ENCODE results near the gene TIMP3.

Gene TIMP3

DNA sequence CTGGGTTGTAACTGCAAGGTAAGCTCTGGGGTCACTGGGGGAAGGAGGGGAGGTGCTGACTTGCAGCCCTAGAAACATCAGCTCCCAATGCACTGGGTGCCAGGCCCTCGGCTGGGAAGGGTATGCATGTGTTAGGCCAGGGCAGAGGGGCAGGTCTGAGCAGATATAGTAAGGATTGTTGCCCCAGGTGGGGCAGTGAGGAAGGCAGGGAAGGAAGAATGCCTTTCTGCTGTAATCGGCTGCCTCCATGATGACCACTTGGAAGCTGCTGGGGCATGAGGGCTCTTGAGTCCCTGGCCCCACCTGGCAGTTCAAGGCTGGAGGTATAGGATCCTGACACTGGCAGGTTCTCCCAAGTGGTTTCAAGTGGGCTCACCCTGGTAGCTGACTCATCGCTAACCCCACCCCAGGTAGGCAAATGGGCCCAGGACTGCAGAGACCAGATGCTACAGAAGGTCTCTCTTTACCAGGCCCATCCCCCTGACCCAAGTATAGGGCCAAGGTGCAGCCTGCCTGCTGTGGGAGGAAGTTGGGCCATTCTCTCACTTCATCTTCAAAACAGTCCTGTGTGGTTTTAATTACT is 56.7 kb downstream of the TIMP3 start:
- no peak for DNase-seq (ENCODE audit: low read depth)
- H3K4me3 ChIP-seq (ENCODE audit: low read depth, low read length): no peak overlapping the region
- in situ Hi-C loops (cut with HindIII; ENCODE audit: low sequenced_read_pairs): no loop called here
- TF ChIP-seq, protein P1, sequence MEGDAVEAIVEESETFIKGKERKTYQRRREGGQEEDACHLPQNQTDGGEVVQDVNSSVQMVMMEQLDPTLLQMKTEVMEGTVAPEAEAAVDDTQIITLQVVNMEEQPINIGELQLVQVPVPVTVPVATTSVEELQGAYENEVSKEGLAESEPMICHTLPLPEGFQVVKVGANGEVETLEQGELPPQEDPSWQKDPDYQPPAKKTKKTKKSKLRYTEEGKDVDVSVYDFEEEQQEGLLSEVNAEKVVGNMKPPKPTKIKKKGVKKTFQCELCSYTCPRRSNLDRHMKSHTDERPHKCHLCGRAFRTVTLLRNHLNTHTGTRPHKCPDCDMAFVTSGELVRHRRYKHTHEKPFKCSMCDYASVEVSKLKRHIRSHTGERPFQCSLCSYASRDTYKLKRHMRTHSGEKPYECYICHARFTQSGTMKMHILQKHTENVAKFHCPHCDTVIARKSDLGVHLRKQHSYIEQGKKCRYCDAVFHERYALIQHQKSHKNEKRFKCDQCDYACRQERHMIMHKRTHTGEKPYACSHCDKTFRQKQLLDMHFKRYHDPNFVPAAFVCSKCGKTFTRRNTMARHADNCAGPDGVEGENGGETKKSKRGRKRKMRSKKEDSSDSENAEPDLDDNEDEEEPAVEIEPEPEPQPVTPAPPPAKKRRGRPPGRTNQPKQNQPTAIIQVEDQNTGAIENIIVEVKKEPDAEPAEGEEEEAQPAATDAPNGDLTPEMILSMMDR (IDR thresholded peaks at IDR 0.05; ENCODE audit: low read depth, low read length, missing control alignments): no peak

DNA sequence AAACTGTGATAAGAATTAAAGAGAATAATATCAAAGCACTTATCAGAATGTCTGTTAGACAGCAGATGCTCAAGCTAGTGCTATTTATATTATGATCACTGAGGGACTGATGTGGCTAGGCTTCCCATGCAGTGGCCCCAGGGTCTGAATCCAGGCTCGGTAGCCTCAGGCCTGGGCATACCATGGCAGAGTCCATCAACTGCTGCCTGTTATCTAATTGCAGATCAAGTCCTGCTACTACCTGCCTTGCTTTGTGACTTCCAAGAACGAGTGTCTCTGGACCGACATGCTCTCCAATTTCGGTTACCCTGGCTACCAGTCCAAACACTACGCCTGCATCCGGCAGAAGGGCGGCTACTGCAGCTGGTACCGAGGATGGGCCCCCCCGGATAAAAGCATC is 57.5 kb downstream of the TIMP3 start:
- TF ChIP-seq, protein P1 (IDR thresholded peaks at IDR 0.05; ENCODE audit: low read depth, low read length, missing control alignments): no peak
- DNase-seq (ENCODE audit: low read depth): no peak
- in situ Hi-C loops (cut with HindIII; ENCODE audit: low sequenced_read_pairs): no loop called here
- no peak overlapping the region for H3K4me3 ChIP-seq (ENCODE audit: low read depth, low read length)

DNA sequence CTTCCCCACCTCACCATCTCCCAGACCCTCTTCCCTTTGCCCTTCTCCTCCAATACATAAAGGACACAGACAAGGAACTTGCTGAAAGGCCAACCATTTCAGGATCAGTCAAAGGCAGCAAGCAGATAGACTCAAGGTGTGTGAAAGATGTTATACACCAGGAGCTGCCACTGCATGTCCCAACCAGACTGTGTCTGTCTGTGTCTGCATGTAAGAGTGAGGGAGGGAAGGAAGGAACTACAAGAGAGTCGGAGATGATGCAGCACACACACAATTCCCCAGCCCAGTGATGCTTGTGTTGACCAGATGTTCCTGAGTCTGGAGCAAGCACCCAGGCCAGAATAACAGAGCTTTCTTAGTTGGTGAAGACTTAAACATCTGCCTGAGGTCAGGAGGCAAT is 58.2 kb downstream of the TIMP3 start:
- TF ChIP-seq, protein P1 (IDR thresholded peaks at IDR 0.05; ENCODE audit: low read depth, low read length, missing control alignments): no peak
- no peak for DNase-seq (ENCODE audit: low read depth)
- no peak overlapping the region for H3K4me3 ChIP-seq (ENCODE audit: low read depth, low read length)
- in situ Hi-C loops (cut with HindIII; ENCODE audit: low sequenced_read_pairs): no loop called here

DNA sequence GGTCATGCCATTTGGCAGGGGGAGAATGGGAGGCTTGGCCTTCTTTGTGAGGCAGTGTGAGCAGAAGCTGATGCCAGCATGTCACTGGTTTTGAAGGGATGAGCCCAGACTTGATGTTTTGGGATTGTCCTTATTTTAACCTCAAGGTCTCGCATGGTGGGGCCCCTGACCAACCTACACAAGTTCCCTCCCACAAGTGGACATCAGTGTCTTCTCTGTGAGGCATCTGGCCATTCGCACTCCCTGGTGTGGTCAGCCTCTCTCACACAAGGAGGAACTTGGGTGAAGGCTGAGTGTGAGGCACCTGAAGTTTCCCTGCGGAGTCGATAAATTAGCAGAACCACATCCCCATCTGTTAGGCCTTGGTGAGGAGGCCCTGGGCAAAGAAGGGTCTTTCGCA is 59.8 kb downstream of the TIMP3 start:
- in situ Hi-C loops (cut with HindIII; ENCODE audit: low sequenced_read_pairs): no loop called here
- TF ChIP-seq, protein P1 (IDR thresholded peaks at IDR 0.05; ENCODE audit: low read depth, low read length, missing control alignments): no peak
- H3K4me3 ChIP-seq (ENCODE audit: low read depth, low read length): no peak overlapping the region
- DNase-seq (ENCODE audit: low read depth): no peak

DNA sequence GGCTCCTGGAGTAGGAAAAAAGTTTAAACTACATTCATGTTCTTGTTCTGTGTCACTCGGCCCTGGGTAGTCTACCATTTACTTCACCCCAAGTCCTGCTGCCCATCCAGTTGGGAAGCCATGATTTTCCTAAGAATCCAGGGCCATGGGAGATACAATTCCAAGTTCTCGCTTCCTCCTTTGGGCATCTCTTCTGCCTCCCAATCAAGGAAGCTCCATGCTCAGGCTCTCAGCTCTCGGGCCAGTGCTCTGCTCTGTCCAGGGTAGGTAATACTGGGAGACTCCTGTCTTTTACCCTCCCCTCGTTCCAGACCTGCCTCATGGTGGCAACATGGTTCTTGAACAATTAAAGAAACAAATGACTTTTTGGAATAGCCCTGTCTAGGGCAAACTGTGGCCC is 60.6 kb downstream of the TIMP3 start:
- TF ChIP-seq, protein P1 (IDR thresholded peaks at IDR 0.05; ENCODE audit: low read depth, low read length, missing control alignments): no peak
- H3K4me3 ChIP-seq (ENCODE audit: low read depth, low read length): no peak overlapping the region
- in situ Hi-C loops (cut with HindIII; ENCODE audit: low sequenced_read_pairs): no loop called here
- no peak for DNase-seq (ENCODE audit: low read depth)

DNA sequence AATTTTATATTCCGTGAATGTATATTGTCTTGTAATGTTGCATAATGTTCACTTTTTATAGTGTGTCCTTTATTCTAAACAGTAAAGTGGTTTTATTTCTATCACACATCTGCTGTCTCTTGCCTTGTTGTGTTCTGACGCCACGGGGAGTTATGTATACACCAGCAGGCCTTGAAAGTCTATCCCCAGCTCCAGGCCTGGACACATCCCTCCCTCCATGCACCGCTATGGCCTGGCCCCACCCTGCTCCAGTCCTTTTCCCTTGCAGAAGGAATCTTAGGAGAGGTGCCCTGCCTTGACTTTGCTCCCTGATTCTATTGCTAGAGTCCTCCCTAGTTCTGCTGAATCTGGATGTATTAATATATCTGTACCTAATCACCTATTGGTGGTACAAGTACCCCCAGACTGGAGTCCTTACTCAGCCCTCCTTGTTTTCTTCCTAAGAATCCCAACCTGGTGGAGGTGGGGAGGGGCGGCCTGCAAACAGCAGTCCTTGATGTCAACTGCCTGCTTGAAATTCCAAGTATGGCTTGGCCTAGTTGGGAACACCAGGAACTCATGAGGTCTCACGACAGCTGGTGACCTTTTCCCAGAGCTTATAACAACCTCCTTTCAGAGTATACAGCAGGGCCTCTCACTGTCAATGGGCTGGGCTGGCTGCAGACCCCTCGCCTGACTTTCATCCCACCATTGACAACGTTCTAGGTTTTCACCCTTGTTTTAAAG is 61.6 kb downstream of the TIMP3 start:
- no peak for DNase-seq (ENCODE audit: low read depth)
- TF ChIP-seq, protein P1 (IDR thresholded peaks at IDR 0.05; ENCODE audit: low read depth, low read length, missing control alignments): no peak
- in situ Hi-C loops (cut with HindIII; ENCODE audit: low sequenced_read_pairs): no loop called here
- H3K4me3 ChIP-seq (ENCODE audit: low read depth, low read length): no peak overlapping the region

Data from astrocyte of the cerebellum (primary cell).